Right renal cortex interstitium (tissue), 3 donors: ENCODE measurements around the gene DDR2. TPM values are rescaled to one million over a fixed set of nuclear protein-coding genes. Genes with fewer than 3 reads are reported as not detected.
"Not testable (repeated sequence)": the region's sequence is repeated elsewhere in the genome, so short reads cannot be mapped to it uniquely, and the experiment has no call there.

Experiments used
- DNase-seq, 3 donors: peaks; one replicate each; pipeline ENCODE4 v3.0.0-alpha.2; 2013; ENCODE audit warnings: low read depth in 3 of 3, low spot score in 2 of 3
- polyA plus RNA-seq, 3 donors: library from polyadenylated mRNA; unstranded; fragments of 120-200 nt; gene quantifications; one replicate each; pipeline ENCODE4 v1.2.1, GENCODE V29; 2013; ENCODE audit not compliant: insufficient read length in 3 of 3

The DDR2 gene
- polyA plus RNA-seq, 3 donors, result 19.5 to 22.7 (median 22.6) TPM

DNA sequence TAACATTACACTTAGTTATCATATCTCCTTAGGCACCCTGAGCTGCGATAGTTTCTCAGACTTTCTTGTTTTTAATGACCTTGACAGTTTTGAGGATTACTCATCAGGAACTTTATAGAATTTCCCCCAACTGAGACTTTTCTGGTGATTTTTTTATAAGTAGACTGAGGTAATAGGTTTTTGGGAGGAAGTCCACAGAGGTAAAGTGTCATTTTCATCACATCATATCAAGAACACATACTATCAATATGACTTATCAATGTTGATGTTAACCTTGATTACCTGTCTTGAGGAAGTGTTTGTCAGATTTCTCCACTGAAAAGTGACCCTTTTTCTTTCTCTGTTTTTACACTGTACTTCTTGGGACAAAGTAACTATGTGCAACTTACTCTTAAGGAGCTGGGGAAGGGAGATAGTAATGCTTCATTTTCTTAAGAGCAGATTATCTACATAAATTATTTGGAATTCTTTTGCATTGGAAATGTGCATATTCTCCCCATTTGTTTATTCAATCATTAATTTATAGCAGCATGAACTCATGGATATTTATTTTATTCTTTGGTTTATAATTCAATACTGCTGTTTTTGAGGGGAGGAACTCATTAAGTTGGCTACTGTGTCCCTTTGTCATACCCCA is 85.4 kb downstream of the DDR2 start:
- no peak for DNase-seq

DNA sequence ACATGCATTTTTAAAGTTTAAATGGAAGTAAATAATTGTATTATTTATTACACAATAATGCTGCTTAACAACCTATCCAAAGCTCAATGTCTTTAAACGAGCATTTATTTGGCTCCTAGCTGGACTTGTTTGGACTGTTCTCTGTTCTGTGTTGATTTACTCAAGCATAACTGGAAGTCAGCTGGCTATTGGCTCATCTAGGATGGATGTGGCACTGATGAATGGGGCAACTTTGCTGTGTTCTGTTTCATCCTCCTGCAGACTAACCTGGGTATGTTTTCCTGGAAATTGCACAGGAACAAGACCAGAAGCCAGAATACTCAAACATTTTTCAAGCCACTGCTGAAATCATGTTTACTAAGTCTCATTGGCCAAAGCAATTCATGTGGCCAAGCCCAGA is 87.4 kb downstream of the DDR2 start:
- no peak for DNase-seq

DNA sequence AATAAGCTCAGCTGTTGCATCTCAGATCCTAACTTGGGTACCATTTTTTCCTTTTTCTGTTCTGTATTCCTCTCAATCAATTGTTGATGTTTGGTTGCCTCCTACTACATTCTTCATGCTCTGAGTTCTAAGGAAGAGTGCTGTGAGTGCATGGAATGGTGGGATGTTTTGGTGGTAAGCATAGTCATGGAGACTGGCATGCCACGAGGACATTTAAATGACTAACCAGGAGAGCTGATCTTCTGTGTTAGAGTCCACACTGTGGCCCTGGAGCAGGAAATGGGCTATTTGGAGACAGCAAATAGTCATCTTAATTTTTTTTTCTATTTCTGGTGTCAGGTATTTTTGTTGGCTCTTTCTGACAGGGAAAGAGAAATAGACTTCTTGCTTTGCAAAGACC is 88.7 kb downstream of the DDR2 start:
- no peak for DNase-seq

DNA sequence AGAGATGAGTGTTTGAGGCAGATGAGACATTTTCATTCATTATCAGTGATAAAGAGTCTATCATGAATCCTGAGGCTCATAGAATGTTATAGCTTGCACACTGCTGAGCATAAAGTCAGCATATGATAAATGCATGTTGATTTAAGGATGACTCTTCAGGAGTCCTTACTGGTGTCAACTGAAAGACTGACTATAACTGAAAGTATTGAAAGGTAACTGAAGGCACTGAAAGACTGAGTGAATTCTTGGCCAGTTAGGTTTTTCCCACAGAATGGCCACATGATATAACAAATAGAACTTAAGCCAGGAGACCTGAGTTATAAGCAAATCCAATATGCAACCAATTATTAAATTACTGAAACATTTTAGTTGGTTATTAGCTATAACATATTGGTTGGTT is 89.2 kb downstream of the DDR2 start:
- DNase-seq, result no peak

DNA sequence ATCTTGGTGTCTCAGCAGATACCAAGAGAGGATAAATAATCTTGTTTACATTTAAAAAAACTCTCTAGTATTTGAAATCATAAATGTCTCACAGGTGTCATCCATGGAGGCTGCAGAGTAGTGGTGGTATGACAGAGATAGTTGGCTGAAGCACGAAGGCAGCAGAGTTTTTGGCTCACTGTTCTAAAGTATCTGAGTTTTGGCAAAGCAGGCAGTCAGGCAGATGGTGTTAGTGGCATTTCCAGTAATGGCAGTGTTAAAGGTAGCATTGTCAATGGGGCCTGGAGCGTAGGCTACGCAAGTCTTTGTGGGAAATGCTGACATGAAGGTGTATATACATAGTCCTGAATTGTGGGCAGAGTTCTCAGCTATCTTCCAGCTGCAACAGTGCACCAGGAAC is 89.8 kb downstream of the DDR2 start:
- no peak for DNase-seq

DNA sequence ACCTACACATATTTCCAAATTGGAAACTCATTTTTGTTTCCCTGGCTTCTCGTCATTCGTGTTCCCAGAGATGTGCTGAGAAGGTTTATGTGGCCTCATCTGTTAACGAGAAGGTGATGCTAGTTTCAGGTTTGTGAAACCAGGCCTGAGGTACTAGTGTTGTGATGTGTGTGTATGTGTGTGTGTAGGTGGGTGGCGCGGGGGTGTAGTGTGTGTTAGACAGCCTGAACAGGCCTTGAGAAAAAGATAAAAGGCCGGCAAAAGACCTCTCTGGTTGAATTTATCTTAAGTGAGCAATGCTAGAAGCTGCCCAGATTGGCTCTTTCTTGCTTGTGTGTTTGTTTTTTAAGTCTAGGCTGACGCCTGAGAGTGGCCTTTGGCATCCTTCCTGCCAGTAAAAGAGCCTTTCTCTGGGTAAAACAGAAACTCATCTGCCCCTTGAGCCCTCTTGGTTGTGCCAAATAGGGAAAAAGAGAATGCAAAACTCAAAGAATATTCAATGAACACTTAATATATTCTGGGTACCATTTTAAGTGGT is 92.4 kb downstream of the DDR2 start:
- DNase-seq, result no peak

DNA sequence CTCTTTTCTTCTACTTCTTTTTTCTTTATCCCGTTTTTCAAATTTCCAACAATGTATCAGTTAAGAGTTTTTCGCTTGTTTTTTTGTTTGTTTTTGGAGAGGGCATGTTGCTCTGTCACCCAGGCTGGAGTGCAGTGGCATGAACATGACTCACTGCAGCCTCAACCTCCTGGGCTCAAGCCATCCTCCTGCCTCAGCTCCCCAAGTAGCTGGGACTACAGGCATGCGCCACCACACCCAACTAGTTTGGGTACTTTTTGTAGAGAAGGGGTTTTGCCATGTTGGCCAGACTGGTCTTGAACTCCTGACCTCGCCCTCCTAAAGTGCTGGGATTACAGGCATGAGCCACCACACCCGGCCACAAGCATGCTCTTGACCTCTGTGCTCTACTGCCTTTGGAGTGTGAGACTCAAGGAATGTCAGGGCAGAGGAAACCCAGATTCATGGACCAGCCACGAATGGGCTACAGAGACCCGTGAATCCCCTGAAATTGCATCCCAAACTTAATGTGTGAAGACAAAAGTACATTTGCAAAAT is 93.1 kb downstream of the DDR2 start:
- DNase-seq, result no peak

DNA sequence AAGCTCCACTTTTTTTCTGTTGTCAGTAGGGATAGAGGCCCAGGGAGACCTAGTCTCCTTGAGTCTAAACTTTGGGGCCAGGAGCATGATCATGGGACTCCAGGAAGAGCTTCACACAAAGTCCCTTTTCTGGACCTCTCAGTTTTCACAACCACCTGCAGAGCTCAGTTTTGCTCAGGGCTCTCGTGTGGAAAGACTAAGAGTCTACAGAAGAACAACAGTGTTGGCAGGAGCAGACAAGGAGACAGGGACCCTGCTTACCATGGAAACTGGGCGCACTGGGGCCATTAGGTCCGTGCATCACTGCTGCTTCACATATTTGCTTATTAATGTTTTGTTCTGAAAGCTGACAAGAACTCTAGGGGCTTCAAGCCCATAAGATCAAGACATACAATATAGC is 94.3 kb downstream of the DDR2 start:
- no peak for DNase-seq

DNA sequence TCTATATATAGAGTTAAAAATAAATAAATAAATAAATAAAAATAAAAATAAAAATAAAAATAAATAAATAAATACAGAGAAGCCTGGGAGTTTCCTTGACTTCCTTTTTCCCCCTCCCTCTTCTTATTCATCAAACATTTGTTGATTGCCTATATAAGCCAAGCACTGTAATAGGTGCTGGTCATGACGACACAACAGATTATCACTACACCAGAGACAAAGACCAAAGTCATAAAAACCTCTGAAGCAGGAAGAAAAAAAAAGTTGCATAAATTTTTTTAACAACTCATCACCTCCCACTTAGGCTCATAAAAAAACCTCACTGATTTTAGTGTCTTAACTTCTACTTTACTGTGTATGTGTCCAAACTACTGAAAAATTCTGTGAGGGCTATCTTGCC is 95.2 kb downstream of the DDR2 start:
- not testable (repeated sequence) for DNase-seq

DNA sequence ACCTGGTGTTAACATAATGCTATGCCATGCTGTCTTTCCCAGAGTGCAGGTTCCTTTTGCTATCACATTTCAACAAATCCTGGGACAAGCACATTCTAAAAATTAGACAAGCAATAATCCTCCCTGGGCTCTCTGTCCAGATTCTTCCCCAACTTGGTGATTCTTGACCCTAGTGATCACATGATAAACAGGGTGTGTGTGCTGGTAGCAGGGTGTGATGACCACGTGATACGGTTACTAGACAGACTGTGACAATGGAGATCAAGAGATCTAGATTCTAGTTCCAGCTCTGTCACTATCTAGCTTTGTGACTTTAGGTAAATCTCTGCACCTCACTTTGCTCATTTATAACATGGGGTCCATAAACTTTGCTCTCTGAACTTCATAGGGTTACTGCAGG is 96.3 kb downstream of the DDR2 start:
- DNase-seq, result no peak

DNA sequence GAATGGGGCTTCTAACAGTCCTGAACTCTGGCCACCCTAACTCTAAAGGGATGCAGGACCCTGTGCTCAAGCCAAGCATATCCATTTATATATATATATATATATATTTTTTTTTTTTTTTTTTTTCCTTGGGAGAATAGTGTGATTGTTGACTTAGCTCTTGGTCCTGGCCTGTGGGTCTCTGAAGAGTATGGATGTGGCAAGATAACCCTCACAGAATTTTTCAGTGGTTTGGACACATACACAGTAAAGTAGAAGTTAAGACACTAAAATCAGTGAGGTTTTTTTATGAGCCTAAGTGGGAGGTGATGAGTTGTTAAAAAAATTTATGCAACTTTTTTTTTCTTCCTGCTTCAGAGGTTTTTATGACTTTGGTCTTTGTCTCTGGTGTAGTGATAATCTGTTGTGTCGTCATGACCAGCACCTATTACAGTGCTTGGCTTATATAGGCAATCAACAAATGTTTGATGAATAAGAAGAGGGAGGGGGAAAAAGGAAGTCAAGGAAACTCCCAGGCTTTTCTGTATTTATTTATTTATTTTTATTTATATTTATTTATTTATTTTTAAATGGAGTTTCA is 97.0 kb downstream of the DDR2 start:
- not testable (repeated sequence) for DNase-seq

DNA sequence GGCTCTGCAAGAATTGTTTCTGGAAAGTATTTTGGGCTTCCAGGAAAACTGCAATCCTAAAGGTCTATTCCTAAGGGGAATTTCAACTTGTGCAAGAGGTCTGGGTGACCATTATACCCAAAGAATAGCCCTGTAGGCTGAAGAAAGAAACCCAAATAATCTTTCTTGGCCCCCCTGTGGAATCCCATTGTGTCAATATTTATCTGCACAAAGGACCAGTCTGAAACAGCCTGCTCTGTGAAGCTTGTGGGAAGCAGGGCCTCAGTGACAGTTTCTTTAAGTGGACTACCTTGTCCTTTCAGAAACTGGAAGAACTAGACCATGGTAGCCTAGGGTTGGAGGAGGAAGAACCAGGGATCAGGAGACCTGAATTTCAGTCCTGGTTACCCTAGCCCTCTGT is 99.8 kb downstream of the DDR2 start:
- no peak for DNase-seq

DNA sequence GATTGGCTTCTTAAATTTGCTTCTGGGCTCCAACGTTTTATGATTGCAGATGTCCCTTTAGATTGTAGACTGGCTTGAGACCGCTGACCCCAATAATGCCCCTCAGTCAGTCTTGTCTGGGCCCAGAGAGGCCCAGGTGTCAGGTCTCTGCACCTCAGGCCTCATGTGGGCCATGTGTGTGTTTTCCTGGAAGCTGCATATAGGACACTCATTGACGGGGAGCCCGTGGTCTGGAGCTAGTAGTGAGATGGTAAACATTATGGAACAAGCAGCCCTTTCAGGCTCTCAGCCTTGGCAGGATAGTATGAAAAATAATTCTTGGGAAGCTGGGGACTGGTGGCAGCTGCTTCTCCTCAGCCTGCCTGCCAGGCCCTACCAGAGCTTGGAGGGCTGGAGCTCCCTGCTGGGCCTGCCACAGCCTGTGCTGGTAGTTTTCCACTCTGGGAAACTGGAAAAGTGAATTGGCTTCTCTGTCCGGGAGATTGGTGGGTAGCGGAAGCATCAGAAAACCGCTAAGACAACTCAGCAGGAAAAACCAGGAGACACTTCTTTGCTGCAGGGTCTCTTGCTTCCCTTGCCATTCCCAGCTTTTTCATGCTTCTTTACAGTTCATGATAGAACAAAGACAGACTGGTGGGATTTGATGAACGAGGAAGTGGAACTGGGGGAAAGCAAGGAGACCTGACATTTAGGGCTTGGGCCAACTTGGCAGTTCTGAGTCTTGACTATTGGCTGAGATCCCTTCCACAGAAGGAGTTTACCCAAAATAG is 100.5 kb downstream of the DDR2 start:
- DNase-seq, result no peak

DNA sequence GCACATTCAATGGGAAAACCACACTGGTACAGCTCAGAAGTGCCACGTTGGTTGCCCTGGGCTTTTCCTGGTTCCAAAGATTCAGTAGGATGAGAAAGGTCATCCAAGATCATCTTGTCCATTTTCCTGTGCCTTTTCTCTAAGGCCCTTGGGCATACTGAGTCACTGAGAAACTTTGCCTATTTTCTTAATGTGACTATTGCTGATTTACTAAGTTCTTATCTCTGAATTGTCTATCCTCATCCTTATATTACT is 101.0 kb downstream of the DDR2 start:
- no peak for DNase-seq

DNA sequence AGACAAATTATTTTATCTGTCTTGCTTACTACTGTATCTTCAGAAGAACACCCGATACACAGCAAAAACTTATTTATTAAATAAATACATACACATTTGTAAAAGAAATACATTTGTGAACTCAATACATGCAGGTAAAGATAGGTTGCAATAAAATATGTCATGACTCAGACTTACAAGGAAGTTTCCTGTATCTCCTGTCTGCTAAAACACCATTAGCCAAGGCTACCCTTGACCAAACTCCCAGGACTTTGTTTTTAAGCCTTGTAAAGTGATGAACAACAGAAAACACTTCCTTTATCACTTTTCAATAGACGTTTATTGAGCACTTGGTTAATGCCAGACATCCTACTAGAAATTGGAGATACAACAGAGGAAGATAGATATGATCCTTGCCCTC is 101.8 kb downstream of the DDR2 start:
- no peak for DNase-seq

DNA sequence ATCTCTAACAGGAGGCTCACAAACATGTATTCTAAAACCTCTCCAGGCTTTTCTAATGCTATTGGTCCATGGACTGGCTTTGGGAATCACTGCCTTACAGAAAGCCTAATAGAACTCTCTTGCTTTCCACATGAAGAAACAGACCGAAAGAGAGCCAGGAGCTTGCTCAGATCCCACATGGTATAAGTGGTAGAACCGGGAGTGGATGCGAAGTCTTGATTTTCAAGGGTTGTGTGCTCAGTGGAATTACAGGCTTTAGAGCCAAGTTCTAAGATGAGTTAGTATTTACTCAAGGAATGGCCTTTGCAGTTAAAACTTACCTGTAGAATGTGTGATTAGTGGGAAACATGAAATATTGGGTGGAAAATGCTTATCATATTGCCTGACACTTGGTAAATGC is 103.9 kb downstream of the DDR2 start:
- no peak for DNase-seq

DNA sequence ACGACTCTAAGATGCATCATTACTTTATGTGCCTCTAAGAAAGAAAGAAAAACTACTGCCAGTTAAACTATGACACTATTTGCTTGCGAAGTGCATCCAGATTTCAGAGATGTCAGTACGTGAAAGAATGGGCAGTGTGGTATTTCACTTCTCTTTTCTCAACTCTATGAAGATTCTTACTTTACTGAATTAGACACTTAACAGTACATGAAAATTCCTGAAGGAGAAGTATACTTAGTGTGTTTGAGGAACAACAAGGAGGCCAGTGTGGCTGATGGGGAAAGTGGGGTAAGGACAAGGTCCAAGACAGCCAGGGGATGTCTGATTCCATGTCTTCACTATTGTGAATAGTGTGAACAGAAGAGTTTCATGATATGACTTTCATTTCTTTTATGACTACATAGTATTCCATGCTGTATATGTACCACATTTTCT is 104.4 kb downstream of the DDR2 start:
- DNase-seq, result no peak

DNA sequence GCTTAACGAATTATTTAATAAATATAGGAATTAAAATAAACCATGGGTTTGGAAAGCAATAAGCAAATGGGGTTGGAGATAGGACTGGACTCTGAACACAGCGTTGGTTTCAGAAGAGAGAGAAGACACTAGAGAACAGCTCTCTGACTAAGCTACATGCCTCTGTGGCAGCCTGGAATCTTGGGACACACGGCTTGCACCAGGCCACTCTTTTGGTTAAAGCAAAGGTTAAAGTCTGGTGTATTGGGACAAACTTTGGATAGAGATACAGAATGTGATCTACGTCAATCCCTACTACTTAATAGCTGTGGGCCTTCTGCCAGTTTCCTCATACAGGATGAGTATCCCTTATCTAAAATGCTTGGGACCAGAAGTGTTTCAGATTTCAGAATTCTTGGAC is 108.5 kb downstream of the DDR2 start:
- no peak for DNase-seq

DNA sequence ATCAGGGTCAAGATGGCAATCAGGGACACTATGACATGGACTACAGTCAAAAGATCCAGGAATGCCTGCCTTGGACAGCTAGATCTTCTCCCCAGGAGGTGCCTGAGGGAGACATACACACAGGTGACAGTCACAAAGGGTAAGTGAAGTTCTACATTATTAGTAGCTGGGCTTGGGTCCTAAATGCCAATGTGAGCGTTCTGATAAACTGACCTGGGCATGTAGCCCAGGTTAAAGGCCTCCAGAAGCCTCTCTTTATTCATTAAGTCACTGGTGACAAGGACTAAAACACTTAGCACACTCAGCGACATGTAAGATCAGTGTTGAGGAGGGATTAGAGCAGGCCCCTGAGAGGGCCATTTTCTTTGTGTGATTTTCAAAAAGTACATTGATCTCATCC is 109.3 kb downstream of the DDR2 start:
- no peak for DNase-seq

DNA sequence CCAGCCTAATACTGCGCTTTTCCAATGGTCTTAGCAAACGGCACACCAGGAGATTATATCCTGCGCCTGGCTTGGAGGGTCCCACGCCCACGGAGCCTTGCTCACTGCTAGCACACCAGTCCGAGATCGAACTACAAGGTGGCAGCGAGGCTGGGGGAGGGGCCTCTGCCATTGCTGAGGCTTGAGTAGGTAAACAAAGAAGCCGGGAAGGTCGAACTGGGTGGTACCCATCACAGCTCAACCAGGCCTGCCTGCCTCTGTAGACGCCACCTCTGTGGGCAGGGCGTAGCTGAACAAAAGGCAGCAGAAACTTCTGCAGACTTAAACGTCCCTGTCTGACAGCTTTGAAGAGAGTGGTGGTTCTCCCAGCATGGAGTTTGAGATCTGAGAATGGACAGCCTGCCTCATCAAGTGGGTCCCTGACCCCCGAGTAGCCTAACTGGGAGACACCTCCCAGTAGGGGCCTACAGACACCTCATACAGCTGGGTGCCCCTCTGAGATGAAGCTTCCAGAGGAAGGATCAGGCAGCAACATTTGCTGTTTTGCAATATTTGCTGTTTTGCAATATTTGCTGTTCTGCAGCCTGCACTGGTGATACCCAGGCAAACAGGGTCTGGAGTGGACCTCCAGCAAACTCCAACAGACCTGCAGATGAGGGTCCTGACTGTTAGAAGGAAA is 114.1 kb downstream of the DDR2 start:
- DNase-seq, result not testable (repeated sequence)

DNA sequence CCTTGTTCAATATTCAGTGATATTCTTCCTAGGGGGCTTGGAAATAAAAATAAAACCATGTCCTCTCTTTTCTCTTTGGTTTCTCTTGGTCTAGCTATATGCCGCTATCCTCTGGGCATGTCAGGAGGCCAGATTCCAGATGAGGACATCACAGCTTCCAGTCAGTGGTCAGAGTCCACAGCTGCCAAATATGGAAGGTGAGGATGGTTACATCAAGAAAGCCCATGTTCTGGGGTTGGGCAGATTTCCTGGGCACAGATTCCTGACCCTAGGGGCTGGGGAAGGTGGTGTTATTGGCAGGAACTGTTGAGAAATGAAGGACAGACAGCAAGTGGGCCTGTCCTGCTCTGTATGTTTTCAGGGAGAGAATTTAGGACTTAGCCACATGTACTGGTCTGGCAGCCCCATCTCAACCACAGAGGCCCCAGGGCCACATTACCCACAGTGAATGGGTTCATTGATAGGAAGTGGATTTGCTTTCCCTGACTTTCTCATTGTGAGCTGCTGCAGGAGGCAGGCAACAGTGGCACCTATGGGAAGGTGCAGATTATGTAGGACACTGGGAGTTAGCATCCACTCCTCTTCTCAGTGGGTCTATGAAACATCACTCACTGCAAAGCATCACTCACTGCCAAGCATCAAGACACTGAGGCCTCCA is 120.9 kb downstream of the DDR2 start:
- no peak for DNase-seq
